ENCODE data around the gene TMCO2.
"Not testable (repeated sequence)": the region's sequence is repeated elsewhere in the genome, so short reads cannot be mapped to it uniquely, and the experiment has no call there.

TMCO2 gene

DNA sequence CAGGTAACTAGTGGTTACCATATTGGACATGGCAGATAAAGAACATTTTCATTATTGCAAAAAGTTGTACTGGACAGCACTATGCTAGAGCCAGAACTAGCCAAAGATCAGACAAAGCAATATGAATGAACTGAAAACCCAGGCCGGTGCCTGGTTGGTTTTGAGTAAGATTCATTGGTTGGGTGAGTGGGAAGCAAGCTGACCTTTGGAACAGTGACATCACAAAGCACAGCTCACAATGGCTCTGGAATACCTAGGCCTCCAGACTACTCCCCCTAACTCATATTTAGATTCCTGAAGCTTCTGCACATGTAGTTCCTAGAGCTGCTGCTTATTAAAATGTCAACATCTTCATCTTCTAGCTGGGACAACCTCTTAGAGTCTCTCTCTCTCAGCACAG lies at the start of gene TMCO2:
Gene TMCO2 (plus strand): TSS at position 283 of the 400 bp plus-strand sequence. CDS start 57 bp downstream, at position 340.
- Mint-ChIP-seq H3K9me3 (no peaks in the 10 kb centered on the region), H3K27ac (no peak within 1 kb of the TSS), H3K4me3 (no peak within 1 kb of the TSS), H3K27me3 (peaks cover 13% of the 10 kb centered on the region), H3K4me1 (peaks cover 7% of the 10 kb centered on the region), H3K36me3 (no peaks in the 10 kb centered on the region)
- no peak for ATAC-seq

GRCh38 chr1:40199126-40199525 lies 48.6 kb upstream of the TMCO2 start:
- no peaks in the 10 kb centered on the region for H3K9me3 Mint-ChIP-seq
- no peak overlapping the region for H3K27ac Mint-ChIP-seq
- H3K27me3 Mint-ChIP-seq = no peaks in the 10 kb centered on the region
- no peak for ATAC-seq
- H3K4me1 Mint-ChIP-seq = peaks cover 6% of the 10 kb centered on the region
- peaks cover 24% of the 10 kb centered on the region for H3K36me3 Mint-ChIP-seq
- H3K4me3 Mint-ChIP-seq = no peak overlapping the region

DNA sequence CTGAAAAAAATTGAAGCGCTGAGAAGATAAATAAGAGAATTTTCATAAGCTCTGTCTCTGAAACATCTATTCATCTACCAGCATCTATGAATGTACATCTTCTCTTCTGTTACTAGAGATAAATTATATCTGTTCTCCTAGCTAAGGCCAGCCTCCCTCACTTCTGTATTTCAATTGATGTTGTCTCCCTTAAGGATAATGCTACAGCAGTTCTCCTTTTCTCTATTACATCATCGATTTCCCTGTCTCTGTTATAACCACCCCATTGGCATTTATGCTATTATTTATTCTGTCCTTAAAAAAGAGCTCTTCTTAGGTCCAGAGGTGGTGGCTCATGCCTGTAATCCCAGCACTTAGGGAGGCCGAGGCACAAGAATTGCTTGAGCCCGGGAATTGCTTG lies 42.9 kb upstream of the TMCO2 start:
- H3K4me1 Mint-ChIP-seq = peaks cover 22% of the 10 kb centered on the region
- H3K27me3 Mint-ChIP-seq = no peaks in the 10 kb centered on the region
- H3K4me3 Mint-ChIP-seq = no peak overlapping the region

DNA sequence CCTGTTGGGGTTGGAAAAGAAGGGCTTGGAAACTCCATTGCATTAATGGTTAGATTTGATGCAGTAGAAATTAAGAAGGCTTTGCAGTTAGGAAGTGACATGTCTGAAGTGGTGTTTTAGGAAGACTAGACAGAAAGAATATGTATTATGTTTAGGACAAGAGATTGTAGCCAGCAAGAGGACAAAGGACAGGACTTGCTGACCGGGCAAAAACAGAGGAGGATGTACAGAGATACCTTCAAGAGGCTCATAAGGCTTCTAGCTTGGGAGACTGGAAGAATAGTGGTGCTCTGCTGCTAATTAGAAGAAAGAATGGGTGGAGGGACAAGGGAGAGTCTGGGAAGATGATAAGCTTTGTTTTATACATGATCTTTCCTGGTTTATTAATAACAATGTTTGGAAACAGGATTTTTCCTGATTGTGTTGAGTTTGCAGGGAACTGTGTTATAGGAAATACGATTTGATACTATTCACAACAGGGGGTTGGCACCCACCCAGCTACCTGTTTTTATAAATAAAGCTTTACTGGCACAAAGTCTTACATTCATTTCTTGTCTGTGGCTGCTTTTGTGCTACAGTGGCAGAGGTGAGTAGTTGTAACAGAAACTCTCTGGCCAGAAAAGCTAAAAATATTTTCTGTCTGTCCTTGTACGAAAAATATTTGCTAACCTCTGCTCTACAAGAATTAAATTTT lies 37.1 kb upstream of the TMCO2 start:
- Mint-ChIP-seq H3K27ac (no peak overlapping the region), H3K36me3 (peaks cover 51% of the 10 kb centered on the region), H3K4me1 (peaks cover 4% of the 10 kb centered on the region), H3K27me3 (no peaks in the 10 kb centered on the region), H3K4me3 (no peak overlapping the region), H3K9me3 (no peaks in the 10 kb centered on the region)
- ATAC-seq = no peak

More for the DNA sequence above, 42.9 kb upstream of the TMCO2 start:
- Mint-ChIP-seq H3K9me3 (no peaks in the 10 kb centered on the region), H3K36me3 (peaks cover 44% of the 10 kb centered on the region), H3K27ac (no peak overlapping the region)
- no peak for ATAC-seq

GRCh38 chr1:40218333-40218732 lies 29.4 kb upstream of the TMCO2 start:
- H3K9me3 Mint-ChIP-seq = no peaks in the 10 kb centered on the region
- H3K27me3 Mint-ChIP-seq = no peaks in the 10 kb centered on the region
- H3K4me1 Mint-ChIP-seq = no peaks in the 10 kb centered on the region
- no peak overlapping the region for H3K27ac Mint-ChIP-seq
- H3K4me3 Mint-ChIP-seq = no peak overlapping the region
- H3K36me3 Mint-ChIP-seq = peaks cover 17% of the 10 kb centered on the region
- no peak for ATAC-seq

- H3K36me3 Mint-ChIP-seq = peaks cover 15% of the 10 kb centered on the region
- H3K4me3 Mint-ChIP-seq, H3K9me3 Mint-ChIP-seq, H3K27ac Mint-ChIP-seq, H3K4me1 Mint-ChIP-seq, ATAC-seq, H3K27me3 Mint-ChIP-seq: not testable (repeated sequence)
Observed at GRCh38 chr1:40221471-40221905, 26.2 kb upstream of the TMCO2 start.

- Mint-ChIP-seq H3K36me3 (peaks cover 16% of the 10 kb centered on the region), H3K27me3 (no peaks in the 10 kb centered on the region), H3K27ac (no peak overlapping the region), H3K4me1 (no peaks in the 10 kb centered on the region), H3K4me3 (no peak overlapping the region), H3K9me3 (no peaks in the 10 kb centered on the region)
- no peak for ATAC-seq
Observed at GRCh38 chr1:40221977-40222772, 25.6 kb upstream of the TMCO2 start.

DNA sequence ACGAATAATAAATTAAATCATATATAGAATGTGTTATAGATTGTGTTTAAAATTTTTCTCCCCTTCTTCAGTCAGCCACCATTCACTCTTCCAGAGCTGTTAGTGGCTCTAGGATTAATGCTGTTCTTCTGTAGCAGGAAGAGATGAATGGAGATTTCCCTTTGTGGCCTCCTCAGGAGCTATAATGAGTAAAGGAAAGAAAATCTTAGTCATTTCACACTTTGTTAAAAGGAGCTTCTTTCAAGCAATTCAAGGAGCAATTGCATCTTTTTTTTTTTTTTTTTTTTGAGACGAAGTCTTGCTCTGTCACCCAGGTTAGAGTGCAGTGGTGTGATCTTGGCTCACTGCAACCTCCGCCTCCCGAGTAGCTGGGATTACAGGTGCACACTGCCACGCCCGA lies 23.7 kb upstream of the TMCO2 start:
- Mint-ChIP-seq H3K27me3 (no peaks in the 10 kb centered on the region), H3K4me1 (no peaks in the 10 kb centered on the region), H3K27ac (no peak overlapping the region), H3K9me3 (no peaks in the 10 kb centered on the region), H3K36me3 (peaks cover 10% of the 10 kb centered on the region), H3K4me3 (no peak overlapping the region)
- ATAC-seq = no peak

DNA sequence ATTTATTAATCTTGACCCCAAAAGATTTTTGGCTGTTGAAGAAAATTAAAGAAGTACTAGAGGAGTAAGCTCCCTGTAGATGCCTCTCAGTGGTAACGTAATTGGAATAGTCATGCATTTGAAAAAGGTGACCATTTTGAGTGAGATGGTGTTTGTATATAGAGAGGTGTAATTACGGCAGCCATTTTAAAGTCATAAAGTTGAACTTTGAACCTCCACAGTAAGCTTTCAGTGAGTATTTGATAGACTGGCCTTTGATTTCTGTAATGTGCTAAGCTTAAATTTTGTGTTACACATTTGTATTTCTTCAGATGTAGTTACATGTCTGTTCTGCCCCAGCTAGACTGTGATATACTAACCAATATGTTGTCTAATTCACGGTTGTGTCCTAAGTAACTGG lies 21.5 kb upstream of the TMCO2 start:
- H3K4me3 Mint-ChIP-seq = no peak overlapping the region
- ATAC-seq = no peak
- no peak overlapping the region for H3K27ac Mint-ChIP-seq
- no peaks in the 10 kb centered on the region for H3K9me3 Mint-ChIP-seq
- no peaks in the 10 kb centered on the region for H3K27me3 Mint-ChIP-seq
- H3K4me1 Mint-ChIP-seq = peaks cover 5% of the 10 kb centered on the region
- H3K36me3 Mint-ChIP-seq = peaks cover 19% of the 10 kb centered on the region

DNA sequence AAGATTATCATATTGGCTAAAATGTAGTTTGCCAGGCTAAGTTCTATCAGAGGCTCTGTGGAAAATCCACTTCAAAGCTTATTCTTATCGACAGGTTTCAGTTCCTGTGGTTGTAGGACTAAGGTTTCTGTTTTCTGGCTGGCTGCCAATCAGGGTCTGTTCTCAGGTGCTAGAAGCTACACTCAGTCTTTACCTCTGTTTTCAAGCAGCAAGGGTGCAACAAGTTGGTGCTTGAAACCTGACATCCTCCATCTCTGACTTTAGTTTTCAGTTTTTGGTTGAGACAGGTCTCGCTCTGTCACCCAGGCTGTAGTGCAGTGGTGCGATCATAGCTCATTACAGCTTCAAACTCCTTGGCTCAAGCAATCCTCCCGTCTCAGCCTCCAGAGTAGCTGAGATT lies 15.3 kb upstream of the TMCO2 start:
- peak; percentile 95 for ATAC-seq

DNA sequence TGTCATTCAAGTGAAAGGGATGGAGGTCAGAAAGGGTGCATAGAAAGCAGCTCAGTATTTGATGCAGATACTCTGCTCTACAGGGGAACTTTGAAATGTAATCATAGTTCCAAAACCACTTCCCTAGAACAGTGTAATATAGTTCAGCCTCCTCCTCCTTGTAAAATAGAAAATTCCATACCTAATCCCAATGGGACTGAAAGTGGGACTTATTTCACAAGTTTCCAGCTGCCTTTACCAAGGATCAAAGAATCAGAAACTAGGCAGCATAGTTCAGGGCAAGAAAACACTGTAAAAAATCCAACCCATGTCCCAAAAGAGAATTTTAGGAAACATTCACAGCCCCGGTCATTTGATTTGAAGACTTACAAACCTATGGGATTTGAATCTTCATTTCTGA lies 8.1 kb upstream of the TMCO2 start:
- Mint-ChIP-seq H3K4me3 (no peak overlapping the region), H3K27ac (no peak overlapping the region), H3K27me3 (no peaks in the 10 kb centered on the region), H3K9me3 (no peaks in the 10 kb centered on the region), H3K36me3 (peaks cover 34% of the 10 kb centered on the region), H3K4me1 (peaks cover 14% of the 10 kb centered on the region)
- no peak for ATAC-seq

More for the DNA sequence above, 15.3 kb upstream of the TMCO2 start:
- Mint-ChIP-seq H3K4me3 (no peak overlapping the region), H3K9me3 (no peaks in the 10 kb centered on the region), H3K27ac (no peak overlapping the region), H3K4me1 (peaks cover 11% of the 10 kb centered on the region), H3K36me3 (peaks cover 51% of the 10 kb centered on the region), H3K27me3 (no peaks in the 10 kb centered on the region)

GRCh38 chr1:40240390-40240789 lies 7.3 kb upstream of the TMCO2 start:
- ATAC-seq = no peak
- Mint-ChIP-seq H3K4me3 (no peak overlapping the region), H3K36me3 (peaks cover 34% of the 10 kb centered on the region), H3K27me3 (peaks cover 5% of the 10 kb centered on the region), H3K27ac (no peak overlapping the region), H3K9me3 (no peaks in the 10 kb centered on the region), H3K4me1 (peaks cover 14% of the 10 kb centered on the region)

DNA sequence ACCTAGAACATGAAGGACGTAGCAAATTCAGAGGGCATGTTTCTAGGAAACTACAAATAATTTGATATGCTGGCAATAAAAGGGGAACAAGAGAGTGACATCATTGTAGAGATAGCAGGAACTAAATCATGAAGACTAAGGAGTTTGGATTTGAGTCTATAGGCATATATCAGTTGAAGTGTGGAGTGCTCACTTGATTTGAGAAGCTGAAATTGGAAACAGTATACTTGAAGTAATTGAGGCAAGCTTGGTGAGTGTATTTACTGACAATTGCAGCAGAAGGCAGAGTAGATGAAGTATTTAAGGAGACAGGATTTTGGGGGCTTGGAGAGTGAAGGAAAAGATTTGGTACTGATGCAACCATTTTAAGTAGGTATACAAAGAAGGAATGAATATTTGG lies 6.4 kb upstream of the TMCO2 start:
- H3K9me3 Mint-ChIP-seq = no peaks in the 10 kb centered on the region

DNA sequence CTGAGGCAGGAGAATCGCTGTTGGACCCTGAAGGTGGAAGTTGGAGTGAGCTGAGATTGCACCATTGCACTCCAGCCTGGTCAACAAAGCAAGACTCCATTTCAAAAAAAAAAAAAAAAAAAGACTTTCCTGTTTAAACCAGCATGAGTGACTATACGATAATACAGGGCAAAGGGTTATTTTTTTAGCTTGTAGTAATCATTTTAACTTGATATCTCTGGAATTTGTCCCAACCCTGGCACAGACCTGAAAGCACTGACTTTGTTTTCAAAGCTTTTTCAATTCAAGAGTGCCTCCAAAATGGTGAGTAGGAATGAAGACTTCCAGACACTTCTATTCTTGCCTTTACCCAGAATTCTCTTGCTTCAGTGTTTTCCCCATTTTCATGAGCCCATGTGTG lies 4.4 kb upstream of the TMCO2 start:
- no peak overlapping the region for H3K27ac Mint-ChIP-seq
- no peak overlapping the region for H3K4me3 Mint-ChIP-seq
- peaks cover 10% of the 10 kb centered on the region for H3K36me3 Mint-ChIP-seq
- ATAC-seq = no peak
- H3K27me3 Mint-ChIP-seq = peaks cover 13% of the 10 kb centered on the region
- H3K9me3 Mint-ChIP-seq = no peaks in the 10 kb centered on the region
- H3K4me1 Mint-ChIP-seq = peaks cover 14% of the 10 kb centered on the region

More for the DNA sequence above, 6.4 kb upstream of the TMCO2 start:
- H3K36me3 Mint-ChIP-seq = peaks cover 26% of the 10 kb centered on the region
- ATAC-seq = no peak
- no peak overlapping the region for H3K4me3 Mint-ChIP-seq
- peaks cover 14% of the 10 kb centered on the region for H3K4me1 Mint-ChIP-seq
- peaks cover 13% of the 10 kb centered on the region for H3K27me3 Mint-ChIP-seq
- H3K27ac Mint-ChIP-seq = peak overlapping the region; percentile 1

DNA sequence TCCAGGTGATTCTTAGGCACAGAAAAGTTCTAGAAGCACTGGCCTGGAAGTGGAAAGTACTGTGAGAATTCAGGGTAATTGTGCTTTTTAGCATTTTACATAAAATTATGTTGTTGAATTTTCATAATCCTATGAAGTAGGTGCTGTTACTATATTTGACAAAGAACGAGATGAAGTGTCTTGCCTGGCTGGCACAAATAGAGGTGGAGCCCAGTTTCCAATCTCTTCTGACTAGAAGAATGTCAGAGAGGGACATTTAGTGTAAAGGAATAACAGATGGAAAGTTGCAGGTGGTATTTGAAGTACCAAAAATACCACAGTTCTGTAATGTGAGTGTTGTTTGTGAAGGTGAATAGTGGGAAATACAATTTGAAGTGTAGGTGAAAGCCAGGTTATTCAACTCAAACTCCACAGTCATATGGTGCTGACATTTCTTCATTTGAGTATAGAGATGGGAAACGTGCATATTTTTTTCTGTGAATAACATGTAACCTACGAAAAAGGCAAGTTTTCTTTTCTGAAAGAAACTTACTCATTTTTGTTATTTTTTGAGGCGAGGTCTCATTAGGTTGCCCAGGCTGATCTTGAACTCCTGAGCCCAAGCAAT lies 3.5 kb upstream of the TMCO2 start:
- Mint-ChIP-seq H3K9me3 (no peaks in the 10 kb centered on the region), H3K36me3 (peaks cover under 1% of the 10 kb centered on the region), H3K27ac (no peak overlapping the region), H3K27me3 (peaks cover 13% of the 10 kb centered on the region), H3K4me1 (peaks cover 14% of the 10 kb centered on the region), H3K4me3 (no peak overlapping the region)
- no peak for ATAC-seq
